NCI-H82 (cell line): ENCODE results near the gene MCTP2.

ENCODE experiments used
- DNase-seq: peaks from one replicate; lab custom pipeline; 2025; lab: John Stamatoyannopoulos, UW

Gene MCTP2

DNA sequence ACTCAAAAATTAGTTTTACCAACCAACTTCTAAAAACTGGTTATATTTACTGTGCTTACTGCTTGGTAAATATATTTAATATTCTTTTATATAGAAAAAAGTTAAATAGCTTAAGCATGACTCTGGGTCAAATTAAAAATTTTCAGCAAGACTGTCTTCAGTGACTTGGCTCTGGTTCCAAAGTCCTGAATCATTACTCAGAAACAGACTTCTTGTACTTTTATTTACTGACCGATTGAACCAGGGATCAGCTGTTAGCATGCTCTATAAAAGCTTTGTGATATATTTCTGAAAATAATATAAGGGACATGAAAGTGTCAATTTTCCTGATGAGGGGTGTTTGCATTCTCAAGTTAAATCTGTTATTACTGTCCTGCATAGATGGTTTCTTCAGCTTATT lies 164.3 kb downstream of the MCTP2 start:
- DNase-seq, result no peak

DNA sequence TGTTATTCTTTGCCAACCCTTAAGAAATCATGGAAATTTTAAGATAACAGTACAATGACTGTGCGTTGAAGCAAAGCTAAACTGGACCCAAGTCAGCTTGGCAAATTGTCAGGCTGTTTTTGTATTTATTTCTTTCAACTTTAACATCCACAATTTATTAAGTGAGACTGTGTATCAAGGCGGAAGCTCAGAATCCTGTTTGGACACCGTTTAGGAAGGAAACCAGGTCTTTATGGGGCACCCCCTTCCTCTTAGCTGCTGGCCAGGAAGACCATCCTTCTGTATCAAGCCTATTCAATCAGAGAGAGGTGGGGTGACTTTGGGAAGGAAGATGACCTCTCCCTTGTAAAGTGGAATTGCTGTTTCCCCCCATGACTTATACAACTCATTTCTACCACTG lies 166.0 kb downstream of the MCTP2 start:
- no peak for DNase-seq

DNA sequence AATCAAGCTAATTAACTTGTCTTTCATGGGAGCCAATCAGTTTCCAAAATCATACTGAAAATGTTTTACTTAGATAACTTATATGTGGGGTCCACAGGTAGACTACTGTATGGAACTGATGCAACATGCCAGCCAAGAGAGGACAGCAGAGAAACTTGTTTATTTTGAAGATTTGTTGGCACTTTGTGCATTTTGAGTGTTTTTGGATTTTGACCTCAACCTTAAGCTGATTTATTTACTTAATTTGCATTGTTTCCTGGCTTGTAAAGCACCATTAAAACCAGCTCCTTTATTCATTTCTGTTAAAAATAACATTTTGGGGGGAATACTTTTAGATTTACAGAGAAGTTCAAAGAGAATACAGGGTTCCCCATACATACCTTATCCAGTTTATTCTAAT lies 166.6 kb downstream of the MCTP2 start:
- no peak for DNase-seq

DNA sequence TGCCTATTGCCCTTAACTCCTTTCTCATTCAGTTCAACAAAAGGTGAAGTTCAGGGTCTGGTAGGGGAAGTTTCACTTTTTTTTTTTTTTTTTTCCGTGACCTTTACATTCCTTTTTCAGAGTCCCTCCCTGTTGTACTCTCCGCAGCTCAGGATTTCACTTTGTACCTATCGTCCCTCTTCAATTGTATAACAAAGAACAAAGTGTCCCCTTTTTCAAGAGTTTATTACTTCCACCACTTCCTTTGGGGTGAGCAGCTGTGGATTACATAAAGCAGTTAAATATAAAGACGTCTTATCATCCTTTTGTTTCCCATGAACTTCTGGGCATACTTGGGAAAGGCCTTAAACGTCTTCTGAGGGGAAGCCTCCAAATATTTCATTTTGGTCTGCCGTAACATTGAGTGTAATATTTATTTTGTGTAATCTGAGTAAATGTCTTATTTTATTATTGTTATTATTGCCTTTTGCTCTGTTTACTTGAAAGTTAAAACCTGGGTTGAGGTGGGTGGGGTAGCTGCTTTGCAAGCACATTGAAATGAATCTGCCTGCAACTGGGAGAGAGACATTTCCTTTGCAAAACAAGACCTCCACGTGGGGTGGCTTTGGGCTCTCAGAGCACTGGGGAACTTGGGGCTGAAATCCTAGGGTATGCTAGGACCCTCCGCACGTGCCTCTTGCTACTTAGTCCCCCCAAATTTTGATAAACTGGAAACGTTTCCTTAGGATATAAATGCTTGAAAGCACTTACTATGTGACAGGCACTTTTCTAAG lies 169.4 kb downstream of the MCTP2 start:
- DNase-seq, result no peak

DNA sequence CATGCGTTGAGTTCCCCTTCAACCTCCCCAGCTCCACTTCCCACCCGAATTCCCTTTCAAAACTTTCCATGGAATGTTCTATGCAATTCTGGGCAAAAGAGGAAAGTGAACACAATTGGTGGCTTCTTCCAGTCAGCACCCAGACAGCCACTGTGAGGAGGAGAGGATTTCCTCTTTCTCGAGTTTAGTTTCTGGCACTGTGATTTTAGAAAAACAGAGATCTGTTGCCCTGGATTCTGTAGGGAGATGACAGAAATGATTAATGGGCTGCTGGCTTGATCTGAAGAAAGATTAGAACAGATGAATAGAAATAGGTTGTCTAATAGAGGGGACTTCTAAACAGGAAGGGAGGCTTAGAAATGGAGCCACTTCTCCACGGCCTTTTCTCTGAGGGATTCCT lies 172.0 kb downstream of the MCTP2 start:
- no peak for DNase-seq

DNA sequence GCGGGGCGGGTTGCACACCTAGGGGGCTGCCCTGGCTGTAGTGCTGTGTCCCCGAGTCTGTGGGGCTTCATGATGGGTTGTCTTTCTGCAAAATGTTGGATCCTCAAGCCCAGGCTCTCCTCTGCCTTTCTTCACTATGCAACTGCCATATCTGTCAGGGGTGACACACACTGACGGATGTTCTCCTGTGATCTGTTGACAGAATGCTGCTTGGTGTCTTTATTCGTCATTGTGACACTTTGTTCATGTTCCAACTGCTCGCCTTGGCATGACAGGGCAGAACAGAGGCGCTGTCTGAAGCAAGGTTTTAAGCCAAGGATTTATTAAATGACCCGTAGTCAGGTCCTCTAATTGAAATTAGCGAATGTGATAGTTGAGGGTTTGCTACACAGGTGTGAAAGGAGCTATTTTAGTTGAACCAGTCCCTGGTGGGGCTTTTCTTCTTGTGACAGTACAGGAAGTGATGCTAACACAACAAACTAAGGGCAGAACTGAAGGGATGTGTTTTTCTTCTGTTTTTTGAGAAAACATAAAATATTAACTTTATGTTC lies 173.4 kb downstream of the MCTP2 start:
- no peak for DNase-seq

DNA sequence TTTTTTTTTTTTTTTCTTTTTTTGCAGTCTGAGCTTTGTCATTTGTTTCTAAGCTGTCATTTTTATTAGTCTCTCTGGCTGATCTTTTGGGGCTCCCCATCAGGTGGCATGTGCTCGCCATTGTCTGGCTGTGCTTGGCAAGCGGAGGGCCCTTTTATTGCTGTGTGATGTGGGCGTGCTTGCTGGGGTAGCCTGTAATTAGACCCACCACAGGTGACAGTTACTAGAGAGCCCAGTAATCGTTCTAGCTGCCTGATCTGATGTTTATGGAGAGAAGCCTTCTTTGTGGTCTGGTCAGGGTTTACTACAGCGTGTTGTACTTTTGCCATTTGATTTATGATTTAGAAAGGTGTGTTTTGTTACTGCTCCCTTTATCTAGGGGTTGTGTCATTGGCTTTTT lies 179.9 kb downstream of the MCTP2 start:
- no peak for DNase-seq

DNA sequence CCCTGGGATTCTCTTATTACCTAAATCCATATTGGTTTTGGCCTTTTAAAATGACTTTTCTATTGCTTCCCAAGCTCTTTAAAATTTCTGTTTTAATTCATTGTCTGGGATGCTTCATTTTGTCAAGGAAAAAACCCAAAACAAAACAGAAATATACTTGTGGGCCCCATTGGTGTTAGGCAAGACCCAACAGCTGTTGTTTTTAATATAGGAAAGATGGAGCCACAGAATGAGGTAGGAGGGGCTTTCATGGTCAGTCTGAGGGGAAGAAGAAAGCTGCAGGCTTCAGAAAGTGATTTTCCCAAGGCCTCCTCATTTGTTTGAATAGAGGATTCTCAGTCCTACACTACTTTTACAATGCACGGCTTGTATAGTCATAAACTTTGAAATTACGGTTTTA lies 180.5 kb downstream of the MCTP2 start:
- no peak for DNase-seq

DNA sequence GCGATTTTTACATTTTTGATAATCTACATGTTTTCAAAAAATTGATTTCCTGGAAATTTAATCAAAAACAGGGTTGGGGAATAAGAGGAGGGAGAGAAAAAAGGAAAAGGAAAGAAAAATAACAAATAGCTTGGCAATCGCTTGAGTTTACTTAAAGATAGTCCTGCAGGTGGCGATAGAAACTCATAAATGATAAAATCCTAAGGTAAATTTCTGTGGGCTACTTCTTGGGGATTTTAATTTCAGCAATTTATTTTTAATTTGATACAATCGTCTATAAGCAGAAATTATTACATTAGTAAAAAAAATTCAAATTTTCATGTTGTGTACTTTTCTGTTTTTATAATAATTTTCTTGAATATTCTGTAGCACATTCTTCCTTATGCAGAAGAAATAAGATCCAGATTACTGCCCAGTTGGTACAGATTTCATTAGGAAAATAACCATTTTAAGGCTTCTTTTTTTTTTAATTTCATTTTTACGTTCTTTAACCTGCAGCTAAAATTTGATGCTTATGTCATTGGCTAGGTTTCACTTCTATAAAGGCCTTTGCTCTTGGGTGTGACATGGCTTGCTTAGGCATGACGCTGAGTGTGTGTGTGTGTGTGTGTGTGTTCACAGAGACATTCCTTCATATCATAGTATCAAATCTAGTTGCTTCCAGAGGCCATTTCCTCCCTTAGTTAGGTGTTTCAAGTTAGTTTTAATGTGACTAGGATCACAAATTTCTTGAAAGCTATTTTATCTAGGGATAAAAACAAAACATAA lies 181.8 kb downstream of the MCTP2 start:
- peak; percentile 46 for DNase-seq

DNA sequence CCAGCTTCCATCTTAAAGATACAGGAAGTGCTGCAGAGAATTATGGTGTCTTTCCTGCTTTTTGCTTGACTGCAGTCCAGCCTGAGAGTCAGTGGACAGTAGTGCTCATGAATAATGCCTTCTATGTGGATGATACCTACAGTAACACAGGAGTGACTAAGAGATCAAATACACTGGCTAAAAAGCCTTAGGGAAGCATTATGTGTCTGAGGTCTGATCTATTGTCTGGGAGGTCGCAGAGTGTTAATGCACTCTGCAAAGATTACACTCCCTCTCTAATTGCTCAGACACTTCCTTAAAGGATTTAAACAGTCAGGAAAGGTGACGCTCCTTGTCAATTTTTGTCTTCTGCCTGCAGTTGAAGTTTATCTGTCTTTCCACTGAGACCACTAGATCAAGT lies 183.6 kb downstream of the MCTP2 start:
- DNase-seq, result peak; percentile 42

DNA sequence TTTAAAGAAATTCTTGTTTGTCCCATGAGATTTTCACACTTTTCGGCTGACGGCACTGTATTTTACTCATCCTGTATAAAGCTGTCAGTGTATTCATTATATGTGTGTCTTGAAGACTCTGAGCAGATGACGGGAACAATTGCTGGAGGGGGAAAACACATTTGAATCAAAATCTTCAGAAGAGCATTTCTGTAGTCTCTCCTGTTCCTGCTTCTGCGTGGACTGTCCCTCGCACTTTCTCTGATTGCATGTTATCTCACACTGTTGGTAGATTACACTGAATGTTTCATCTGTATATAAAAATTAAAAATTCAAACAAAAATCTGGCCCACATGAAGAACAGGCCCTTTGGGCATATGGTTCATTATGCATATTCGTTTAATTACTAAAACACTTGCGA lies 184.9 kb downstream of the MCTP2 start:
- DNase-seq, result no peak

DNA sequence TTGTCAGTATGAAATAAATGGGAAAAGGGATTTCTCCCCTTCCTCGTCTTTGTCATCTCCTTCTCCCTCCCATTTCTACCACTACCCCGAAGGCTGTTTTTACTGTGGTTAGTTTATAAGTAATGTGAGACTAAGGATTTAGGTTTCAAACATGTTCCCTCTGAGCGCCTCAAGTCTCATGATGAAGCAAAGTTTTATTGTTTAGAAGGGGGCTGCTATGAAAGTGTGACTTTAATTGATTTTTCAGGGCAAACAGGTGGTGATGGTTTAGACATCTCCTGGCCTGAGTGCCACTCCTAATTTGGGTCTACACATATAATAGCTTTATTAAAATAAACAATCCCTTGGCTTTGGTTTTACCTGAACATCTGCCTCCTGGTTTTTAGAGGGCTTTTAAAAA lies 185.5 kb downstream of the MCTP2 start:
- DNase-seq, result no peak

DNA sequence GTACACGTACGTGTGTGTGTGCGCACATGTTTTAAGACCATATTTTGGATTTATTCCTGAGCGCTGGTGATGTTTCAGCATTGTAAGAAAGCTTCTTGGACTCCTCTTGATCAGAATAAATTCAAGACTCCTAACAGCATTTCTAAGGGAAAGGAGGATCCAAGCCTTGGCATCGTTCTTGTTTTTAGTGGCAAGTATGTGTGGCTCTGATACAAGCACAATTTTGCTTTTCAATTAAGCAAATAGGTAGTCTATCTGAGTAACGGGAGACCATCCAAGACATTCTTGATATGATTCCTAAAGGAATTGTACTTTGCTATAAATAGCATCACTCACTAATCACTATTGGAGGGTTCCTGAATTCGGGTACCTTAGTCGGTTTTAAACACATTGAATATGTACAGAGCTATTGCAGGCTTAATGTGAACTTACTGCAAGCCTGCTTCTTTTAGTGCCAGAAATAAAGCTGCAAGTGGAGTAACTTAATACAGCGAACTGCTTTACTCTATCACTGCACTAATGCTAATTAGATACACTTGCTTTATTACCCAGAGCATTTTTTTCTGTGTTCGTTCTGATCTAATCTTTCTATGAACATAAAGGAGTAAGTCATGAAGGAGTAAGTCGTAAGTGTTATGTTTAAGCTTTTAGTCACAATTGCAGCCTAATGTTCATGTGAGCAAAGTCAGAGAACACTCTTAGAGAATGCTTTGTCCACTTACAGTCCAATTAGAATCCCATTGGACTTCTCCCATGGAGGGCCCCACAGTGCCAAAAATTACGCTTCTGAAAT lies 186.3 kb downstream of the MCTP2 start:
- DNase-seq, result no peak

DNA sequence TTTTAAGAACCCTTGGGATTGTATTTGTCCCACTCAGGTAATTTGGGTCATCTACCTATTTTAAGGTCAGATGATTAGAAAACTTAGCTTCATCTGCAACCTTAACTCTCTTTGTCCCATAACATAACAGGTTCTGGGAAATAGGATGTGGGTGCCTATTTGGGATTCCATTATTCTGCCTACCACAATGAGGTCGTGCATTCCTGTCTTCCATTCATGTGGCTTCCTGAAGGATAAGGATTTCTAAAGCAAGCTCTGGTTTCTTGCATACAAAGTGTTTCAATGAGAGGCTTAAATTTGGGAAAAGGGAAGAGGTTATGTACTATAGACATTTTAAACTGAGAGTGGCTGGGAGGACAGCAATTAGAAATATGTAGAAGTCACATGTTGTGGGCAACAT lies 190.3 kb downstream of the MCTP2 start:
- no peak for DNase-seq

DNA sequence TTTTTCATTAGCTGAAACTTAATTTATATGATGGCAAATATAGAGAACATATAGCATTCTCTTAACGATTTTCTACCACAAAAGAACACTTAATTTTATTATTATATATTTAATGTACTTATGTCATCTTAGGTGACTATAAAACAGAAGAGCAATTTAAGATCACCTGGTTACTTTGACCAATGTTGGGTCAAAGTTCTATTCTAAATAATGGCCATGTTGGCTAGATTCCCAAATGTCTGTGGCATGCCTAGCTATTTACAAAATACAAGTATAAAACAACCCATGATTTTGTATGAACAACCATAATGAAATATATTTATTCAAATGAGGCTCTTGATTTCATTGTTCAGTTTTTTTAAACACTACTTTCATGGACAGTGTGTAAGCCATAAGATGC lies 200.9 kb downstream of the MCTP2 start:
- no peak for DNase-seq

DNA sequence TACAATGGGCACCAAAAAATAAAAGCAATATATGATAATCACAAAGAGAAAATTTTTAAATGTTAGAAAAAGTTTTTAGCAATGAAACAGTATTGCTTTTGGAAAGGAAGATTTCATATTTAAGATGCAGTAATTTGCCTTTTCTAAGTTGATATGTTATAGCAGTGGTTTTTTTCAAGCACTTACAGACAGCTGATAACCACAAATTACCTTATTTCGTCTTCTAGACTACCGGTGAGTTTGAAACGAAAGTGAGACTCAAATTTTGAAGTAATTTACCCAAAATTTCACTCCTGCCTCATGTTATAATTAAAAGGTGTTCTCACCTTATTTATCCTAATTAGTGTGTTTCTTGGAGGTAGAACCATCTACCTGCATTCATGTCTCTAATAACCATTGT lies 207.8 kb downstream of the MCTP2 start:
- no peak for DNase-seq

DNA sequence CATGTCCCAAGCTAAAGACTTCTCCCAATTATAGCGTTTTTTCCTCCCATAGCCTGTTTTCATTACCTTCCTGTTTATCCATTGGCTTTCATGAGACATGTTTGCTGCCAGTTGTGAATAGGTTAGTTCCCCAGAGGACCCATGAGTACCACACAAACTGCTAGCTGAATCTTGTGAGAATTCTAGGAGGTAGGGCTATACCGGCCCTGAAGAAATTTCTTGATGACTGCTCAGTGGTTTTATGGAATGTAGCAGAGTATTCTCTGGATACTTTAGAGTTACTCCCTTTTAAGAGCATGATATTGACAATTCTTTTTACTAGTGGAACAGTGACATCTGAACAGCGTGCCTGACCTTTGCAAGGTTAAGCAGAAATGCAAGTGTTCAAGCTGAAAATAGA lies 210.4 kb downstream of the MCTP2 start:
- DNase-seq, result no peak

DNA sequence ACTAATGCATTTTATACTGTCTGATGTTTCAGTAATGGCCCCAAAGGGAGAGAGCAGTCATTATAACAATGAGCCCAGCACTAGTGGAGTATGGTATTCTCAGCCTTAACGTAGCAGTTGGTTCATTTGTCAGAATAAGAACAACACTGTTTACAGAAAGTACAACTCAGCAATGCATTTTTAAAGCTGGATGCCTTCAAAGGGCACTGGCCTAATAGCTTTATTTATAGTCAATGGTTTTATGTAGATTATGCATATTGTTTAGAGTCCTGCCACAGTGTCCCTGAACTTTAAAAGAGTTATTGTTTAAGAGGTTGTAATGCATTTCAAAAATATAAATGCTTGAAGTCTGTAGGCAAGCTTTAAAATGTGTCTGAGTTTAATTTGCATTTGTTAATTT lies 211.1 kb downstream of the MCTP2 start:
- DNase-seq, result no peak

DNA sequence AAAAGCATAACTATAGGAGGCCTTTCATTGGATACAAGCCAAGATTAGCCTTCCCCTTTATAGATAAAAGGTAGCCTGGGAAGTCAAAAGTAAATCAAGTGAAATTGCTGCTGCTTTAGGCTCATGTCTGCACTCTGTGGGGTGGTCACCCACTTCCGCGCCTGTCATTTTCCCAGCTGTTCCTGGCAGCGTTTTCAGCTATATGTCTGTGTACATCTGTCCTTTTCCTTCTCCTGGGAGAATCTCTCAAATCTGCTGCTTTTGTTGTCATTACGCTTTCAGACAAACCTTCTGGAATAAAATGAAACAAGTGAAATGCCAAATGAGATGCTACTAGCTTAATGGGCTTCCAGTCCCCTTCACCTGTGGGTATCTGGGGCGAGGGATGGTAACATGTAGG lies 211.8 kb downstream of the MCTP2 start:
- no peak for DNase-seq

DNA sequence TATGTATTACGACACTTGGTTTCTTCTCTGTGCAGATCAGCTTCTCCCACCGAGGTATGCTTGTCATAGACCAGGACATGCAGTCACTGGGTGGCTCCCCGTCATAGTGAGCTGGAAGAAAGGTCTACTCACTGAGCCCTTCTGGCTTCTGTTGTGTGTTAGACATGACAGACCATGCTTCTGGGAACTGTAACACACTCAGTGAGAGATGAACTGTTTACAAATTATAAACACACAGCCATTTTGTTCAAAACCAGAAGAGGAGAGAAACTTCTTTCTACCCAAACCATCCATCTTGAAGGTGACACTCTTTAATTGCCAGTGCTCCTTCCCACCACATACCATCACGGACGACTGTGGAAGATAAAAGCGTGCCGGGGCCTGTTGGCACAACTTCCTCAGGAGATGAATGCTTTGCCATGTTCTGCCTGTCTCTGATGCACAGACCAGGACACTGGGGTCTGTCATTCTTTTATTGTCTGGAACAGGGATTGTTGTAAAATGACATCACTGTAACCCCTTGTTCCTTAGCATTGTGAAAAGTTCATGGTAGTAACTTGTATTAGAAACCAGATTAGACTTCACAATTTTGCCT lies 214.3 kb downstream of the MCTP2 start:
- DNase-seq, result no peak

DNA sequence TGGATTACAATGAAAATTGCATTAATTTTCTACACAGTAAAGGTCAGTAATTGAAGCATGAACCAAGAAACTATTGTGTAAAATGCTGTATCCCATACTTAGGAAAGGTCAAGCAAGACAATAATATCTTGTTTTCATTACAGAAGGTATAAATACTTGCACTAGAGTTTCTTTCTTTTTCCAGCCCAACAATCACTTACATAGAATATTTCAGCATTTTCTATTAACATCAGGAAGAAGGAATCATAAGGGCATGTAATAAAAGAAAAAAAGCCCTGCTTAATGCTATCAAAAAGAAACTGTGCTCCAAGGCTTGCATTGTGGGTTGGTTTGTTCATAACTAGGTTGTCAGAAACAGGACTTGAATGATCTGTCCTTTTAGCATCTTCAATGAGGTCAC lies 215.1 kb downstream of the MCTP2 start:
- DNase-seq, result no peak

DNA sequence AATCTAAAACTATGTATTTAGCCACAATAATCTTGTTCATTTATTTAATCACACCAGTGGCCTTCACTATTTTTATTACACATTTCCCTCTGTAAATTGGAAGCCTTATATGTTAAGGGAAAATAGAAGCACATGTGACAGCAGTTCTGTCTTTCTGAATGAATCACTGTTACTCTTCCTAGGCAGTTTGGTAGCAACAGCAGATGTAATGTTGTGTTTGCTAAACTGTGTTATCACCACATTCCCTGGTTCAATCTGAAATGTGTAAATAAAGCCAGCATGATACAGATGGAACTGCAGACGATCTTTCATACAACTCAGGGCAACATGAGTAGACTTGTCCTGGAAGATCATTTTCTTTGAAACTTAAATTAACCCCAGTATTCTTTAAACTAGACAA lies 220.1 kb downstream of the MCTP2 start:
- no peak for DNase-seq
